ENCODE measurements around the gene NACAD. TPM values are rescaled to one million over a fixed set of nuclear protein-coding genes. Genes with fewer than 3 reads are reported as not detected.

Gene NACAD
- total and polyA plus RNA-seq, 2 of the 4 experiments (the other 2 are of a cell fraction), result 0.54 to 2.2 TPM

DNA sequence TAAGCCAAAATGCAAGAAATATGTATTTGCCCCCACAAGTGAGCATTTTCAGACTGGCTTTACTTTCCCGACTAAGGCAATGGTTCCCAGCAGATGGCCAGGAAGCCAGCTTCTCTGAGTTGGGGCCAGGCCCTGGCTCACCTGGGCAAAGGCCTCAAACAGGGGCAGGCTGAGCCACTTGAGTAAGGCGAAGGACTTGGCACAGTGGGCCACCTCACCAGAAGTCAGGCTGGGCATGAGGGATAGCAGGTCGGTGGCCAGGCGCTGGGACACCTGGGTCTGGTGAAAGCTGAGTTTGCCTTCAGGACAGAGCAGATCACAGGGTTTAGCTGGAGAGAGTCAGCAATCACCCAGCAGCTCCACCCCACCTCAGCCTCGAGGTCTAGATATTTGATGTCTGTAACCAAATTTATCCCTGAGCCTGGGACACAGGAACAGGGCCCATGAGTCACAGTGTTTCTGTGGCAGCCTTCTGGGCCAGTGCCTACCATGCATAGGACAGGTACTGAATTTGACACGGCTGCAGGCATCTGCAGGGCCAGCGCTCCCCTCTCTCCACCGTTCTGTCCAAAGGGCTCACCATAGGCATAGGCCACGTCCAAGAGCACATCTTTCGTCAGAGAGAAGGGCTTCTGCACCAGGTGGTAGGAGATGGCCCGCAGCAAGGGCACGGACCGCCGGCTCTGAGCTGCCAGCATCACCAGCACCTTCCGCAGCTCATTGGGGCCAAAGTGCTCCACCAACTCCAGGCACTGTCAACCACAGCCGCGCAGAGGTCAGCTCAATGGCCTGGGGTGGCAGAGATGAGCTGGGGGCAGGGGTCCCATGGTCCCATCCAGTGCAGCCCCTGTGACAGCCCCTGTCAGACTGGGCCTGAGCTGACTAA, 15.4 kb upstream of the NACAD start:
- POLR2A ChIA-PET (ENCODE audit: unreplicated experiment), result no interaction called here
- peaks cover 31% of the 10 kb centered on the region for H4K20me1 ChIP-seq (ENCODE audit: insufficient read depth, low read length)
- no peak overlapping the region for H3K4ac ChIP-seq (ENCODE audit: low read depth, low read length)
- H3K9me1 ChIP-seq (ENCODE audit: insufficient read depth, low read length), result no peaks in the 10 kb centered on the region; the same call in 1 of the 2 replicates
- intact Hi-C loops (cut with micrococcal nuclease) (no loop called here), in situ Hi-C loops (cut with MboI; ENCODE audit: low sequenced_read_pairs) (no loop called here), dilution Hi-C loops (cut with HindIII; ENCODE audit: low sequenced_read_pairs, unreplicated experiment) (no loop called here)
- H3K4me2 ChIP-seq (ENCODE audit: low read depth, low read length), result no peak overlapping the region
- no peak overlapping the region for H2BK20ac ChIP-seq (ENCODE audit: low read depth, low read length)
- H3K4me3 ChIP-seq (ENCODE audit: insufficient read depth, low read depth, low read length), result no peak overlapping the region
- H3K79me1 ChIP-seq (ENCODE audit: low read depth in 1 of 2, low read length in 2 of 2), result peaks cover 37 to 46% of the 10 kb centered on the region in 2 experiments
- no peak overlapping the region for H2AK9ac ChIP-seq (replicated peaks; ENCODE audit: low read depth, low read length, poor library complexity)
- no peak overlapping the region for H4K8ac ChIP-seq (ENCODE audit: low read depth in 2 of 2, low read length in 2 of 2)
- CTCF ChIA-PET, result no interaction called here
- H2AFZ ChIP-seq (replicated peaks; ENCODE audit: low read length, poor library complexity), result no peak overlapping the region
- WGBS, 2 experiments (ENCODE audit: extremely low coverage in 2 of 2, insufficient read length in 1 of 2), result 93% methylated on average over 5 of the region's 17 CpGs; no CpG with 5 or more reads in 1 of the 2 experiments
- H3K27ac ChIP-seq (ENCODE audit: insufficient read depth, low read length), result no peak overlapping the region
- peaks cover 91% of the 10 kb centered on the region for H3K36me3 ChIP-seq (ENCODE audit: control insufficient read depth, insufficient read depth, low read length)
- no peak overlapping the region for H4K5ac ChIP-seq (ENCODE audit: low read depth, low read length)
- H3K27me3 ChIP-seq (ENCODE audit: control insufficient read depth, insufficient read depth, low read length), result no peaks in the 10 kb centered on the region
- H2BK120ac ChIP-seq (ENCODE audit: low read depth, low read length), result no peak overlapping the region
- no peak overlapping the region for H3K9ac ChIP-seq (ENCODE audit: low read depth, low read length)
- no TSS peak for BruUV-seq (replicated peaks)
- H3K9me3 ChIP-seq (ENCODE audit: control insufficient read depth, insufficient read depth, low read length), result no peaks in the 10 kb centered on the region
- H3K18ac ChIP-seq (ENCODE audit: low read depth, low read length), result no peak overlapping the region
- no peak overlapping the region for H2BK5ac ChIP-seq (ENCODE audit: low read depth, low read length, poor library complexity, severe bottlenecking)
- no peak overlapping the region for H4K91ac ChIP-seq (ENCODE audit: insufficient read depth, low read depth, low read length)
- H2BK15ac ChIP-seq (ENCODE audit: low read depth, low read length), result no peak overlapping the region
- no peak for ATAC-seq (ENCODE audit: low read depth)
- DNase-seq, result no peak
- no peak overlapping the region for H3K23ac ChIP-seq (ENCODE audit: low read depth, low read length)
- no peak overlapping the region for H3K56ac ChIP-seq (ENCODE audit: extremely low read depth, insufficient read depth, low read length)
- H3K4me1 ChIP-seq (ENCODE audit: control insufficient read depth, insufficient read depth, low read length), result peaks cover 3% of the 10 kb centered on the region; the same call in 1 of the 2 replicates
- no peak overlapping the region for H3K14ac ChIP-seq (replicated peaks; ENCODE audit: low read depth, low read length)
- TF ChIP-seq, protein P1, sequence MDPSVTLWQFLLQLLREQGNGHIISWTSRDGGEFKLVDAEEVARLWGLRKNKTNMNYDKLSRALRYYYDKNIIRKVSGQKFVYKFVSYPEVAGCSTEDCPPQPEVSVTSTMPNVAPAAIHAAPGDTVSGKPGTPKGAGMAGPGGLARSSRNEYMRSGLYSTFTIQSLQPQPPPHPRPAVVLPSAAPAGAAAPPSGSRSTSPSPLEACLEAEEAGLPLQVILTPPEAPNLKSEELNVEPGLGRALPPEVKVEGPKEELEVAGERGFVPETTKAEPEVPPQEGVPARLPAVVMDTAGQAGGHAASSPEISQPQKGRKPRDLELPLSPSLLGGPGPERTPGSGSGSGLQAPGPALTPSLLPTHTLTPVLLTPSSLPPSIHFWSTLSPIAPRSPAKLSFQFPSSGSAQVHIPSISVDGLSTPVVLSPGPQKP (IDR thresholded peaks at IDR 0.05; ENCODE audit: borderline replicate concordance, low read depth, low read length), result no peak
- H2AK5ac ChIP-seq (ENCODE audit: low read depth, low read length), result no peak overlapping the region
